Activated effector memory CD4-positive, alpha-beta T cell treated with Interleukin-2 at 50 U/mL for 16 hours (primary cell): ENCODE data around the gene TFPI2.

Source experiments
- DNase-seq: peaks from one replicate; pipeline ENCODE4 v3.0.0-alpha.2; 2020

Gene TFPI2

DNA sequence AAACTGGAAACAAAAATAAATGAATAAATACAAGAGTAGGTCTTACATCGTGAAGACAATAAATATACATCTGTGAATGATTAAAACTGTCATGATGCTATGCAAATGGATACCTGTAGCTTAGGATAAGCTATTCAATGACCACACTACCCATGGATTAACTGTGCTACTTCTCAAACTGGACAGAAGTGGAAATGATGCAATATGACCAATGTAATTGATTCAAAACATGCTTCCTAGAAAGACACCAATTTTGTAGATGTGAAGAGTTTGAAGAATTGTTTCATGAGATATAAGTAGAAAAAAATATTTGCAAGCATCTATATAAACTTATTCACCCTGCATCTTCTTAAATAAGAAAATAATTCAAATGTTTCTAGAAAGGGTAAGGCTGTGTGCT lies 36.1 kb downstream of the TFPI2 start:
- no peak for DNase-seq

GRCh38 chr7:93851536-93851935 lies 39.0 kb downstream of the TFPI2 start:
- DNase-seq, result no peak

DNA sequence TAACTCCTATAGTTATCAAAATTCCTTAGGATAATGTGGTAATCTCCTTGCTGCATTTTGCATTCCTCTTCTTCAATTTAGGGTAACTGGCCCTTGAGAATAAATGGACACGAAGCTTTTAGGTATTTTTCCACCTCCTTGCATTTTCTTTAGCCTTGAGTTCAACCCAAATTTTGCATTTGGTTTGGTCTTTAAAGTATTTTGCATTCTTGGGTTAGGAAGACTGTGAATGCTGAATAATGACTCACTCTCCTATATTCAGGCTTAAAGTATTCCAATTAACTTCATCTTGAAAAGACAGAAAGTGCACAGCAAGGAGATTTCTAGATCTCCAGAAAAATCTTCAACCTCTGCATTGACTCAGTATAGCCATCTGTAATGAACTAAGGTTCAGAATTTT lies 47.3 kb downstream of the TFPI2 start:
- DNase-seq, result no peak

GRCh38 chr7:93838966-93839365 lies 51.6 kb downstream of the TFPI2 start:
- no peak for DNase-seq

- DNase-seq, result no peak
Observed at GRCh38 chr7:93837245-93837644, 53.3 kb downstream of the TFPI2 start.

DNA sequence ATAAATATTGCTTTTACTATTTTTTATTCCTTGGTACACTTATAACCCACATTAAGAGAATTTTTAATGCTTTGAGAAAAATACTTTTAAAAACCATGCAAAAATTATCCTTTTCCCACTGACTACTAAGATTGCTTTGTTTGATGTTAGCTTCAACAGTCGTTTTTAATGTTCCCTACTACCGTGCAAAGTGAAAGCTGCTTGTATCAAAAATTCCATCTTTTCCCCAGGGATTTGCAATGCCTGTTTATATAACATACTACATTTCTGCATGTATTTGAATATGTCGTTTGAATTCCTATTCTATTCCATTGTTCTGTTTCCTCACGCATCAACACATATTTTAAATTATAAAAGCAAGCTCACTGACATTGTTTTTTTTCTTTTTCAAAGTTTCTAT lies 54.4 kb downstream of the TFPI2 start:
- no peak for DNase-seq

DNA sequence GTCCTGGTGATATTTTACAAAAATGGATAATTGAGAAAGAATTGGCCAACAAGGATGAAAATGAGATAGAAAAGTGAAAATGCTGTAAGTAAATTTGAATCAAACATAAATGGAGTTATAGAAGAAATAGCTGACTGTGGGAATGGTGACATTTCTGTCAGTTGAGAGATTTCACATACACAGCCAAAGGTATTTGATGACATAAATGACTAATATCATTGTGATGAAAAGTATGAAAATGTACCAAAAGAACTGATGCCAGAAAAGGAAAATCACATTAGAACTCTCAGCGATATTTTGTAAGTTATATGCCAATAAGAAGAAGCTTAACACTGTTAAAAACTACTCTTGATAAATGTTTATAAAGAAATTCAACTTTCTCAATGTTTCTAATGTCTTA lies 54.9 kb downstream of the TFPI2 start:
- no peak for DNase-seq
